CD4-positive, alpha-beta T cell treated with Interleukin-17A for 4 hours (primary cell): Measurements from ENCODE around the gene PDE8B.
"Not testable (repeated sequence)": the region's sequence is repeated elsewhere in the genome, so short reads cannot be mapped to it uniquely, and the experiment has no call there.

Experiments
- DNase-seq: peaks from one replicate; pipeline ENCODE4 v3.0.0-alpha.2; 2020; ENCODE audit warnings: mixed read lengths

Gene PDE8B

GRCh38 chr5:77449981-77450380, 239.5 kb downstream of the PDE8B start:
- DNase-seq: no peak

- no peak for DNase-seq
These were observed 241.9 kb downstream of the PDE8B start for GRCh38 chr5:77452351-77452750.

GRCh38 chr5:77454123-77454522, 243.6 kb downstream of the PDE8B start:
- no peak for DNase-seq

GRCh38 chr5:77461287-77461686, 250.8 kb downstream of the PDE8B start:
- no peak for DNase-seq

- DNase-seq: no peak
These were observed 253.4 kb downstream of the PDE8B start for GRCh38 chr5:77463905-77464304.

GRCh38 chr5:77468875-77469274, 258.4 kb downstream of the PDE8B start:
- DNase-seq: not testable (repeated sequence)

GRCh38 chr5:77475041-77475440, 264.6 kb downstream of the PDE8B start:
- not testable (repeated sequence) for DNase-seq
